Spleen (tissue), 11 donors: ENCODE results near the gene OR1F1. TPM values are rescaled to one million over a fixed set of nuclear protein-coding genes. Genes with fewer than 3 reads are reported as not detected.

Experiments
- DNase-seq: peaks from one replicate; pipeline ENCODE4 v3.0.0-alpha.2; 2020
- H3K27ac ChIP-seq, 8 donors: fragments of 200-600 bp; sonication (generic) in 7 of 8; 1 replicate in 4 of 8; 2 replicates in 4 of 8; pipeline versions ENCODE4 v1.5.0 to v1.8.0; 2016 to 2021; ENCODE audit warnings: inconsistent platforms in 4 of 8, mild to moderate bottlenecking in 4 of 8, moderate library complexity in 1 of 8
- H3K27me3 ChIP-seq, 7 donors: fragments of 200-600 bp; sonication (generic) in 6 of 7; replicated peaks in 1 of 7; 1 replicate in 4 of 7; 2 replicates in 3 of 7; pipeline versions ENCODE4 v1.5.0 to v1.8.0; 2016 to 2021; ENCODE audit warnings: inconsistent platforms in 3 of 7, mild to moderate bottlenecking in 1 of 7
- H3K36me3 ChIP-seq, 6 donors: fragments of 200-600 bp; sonication (generic) in 5 of 6; 1 replicate in 4 of 6; 2 replicates in 2 of 6; pipeline versions ENCODE4 v1.5.0 to v1.8.0; 2016 to 2021; ENCODE audit warnings: inconsistent platforms in 2 of 6
- H3K4me1 ChIP-seq, 6 donors: fragments of 200-600 bp; sonication (generic) in 5 of 6; 1 replicate in 3 of 6; 2 replicates in 3 of 6; pipeline versions ENCODE4 v1.5.0 to v1.8.0; 2016 to 2021; ENCODE audit warnings: inconsistent platforms in 3 of 6
- H3K4me3 ChIP-seq, 8 donors: fragments of 200-600 bp; sonication (generic) in 7 of 8; 1 replicate in 4 of 8; 2 replicates in 4 of 8; pipeline versions ENCODE4 v1.5.0 to v1.8.0; 2016 to 2021; ENCODE audit warnings: inconsistent platforms in 4 of 8, mild to moderate bottlenecking in 4 of 8, moderate library complexity in 2 of 8
- H3K9me3 ChIP-seq, 8 donors: fragments of 200-600 bp; sonication (generic) in 7 of 8; 1 replicate in 4 of 8; 2 replicates in 4 of 8; pipeline versions ENCODE4 v1.5.0 to v1.8.0; 2016 to 2021; ENCODE audit warnings: inconsistent platforms in 4 of 8
- CTCF ChIP-seq, 11 experiments: fragments of 200-600 bp in 7 of 11; fragments of 450-650 bp in 4 of 11; sonication (generic) in 4 of 11; IDR thresholded peaks in 8 of 11; conservative IDR thresholded peaks in 3 of 11; 1 replicate in 7 of 11; 2 replicates in 4 of 11; pipeline versions ENCODE4 v1.4.0 to v1.8.0; 2016 to 2021; ENCODE audit warnings: antibody characterized with exemption in 11 of 11, inconsistent platforms in 4 of 11, mild to moderate bottlenecking in 1 of 11
- POLR2A ChIP-seq, 3 donors: fragments of 450-650 bp; IDR thresholded peaks; one replicate each; pipeline ENCODE4 v1.5.1; 2017; ENCODE audit warnings: antibody characterized with exemption in 3 of 3, mild to moderate bottlenecking in 1 of 3
- POLR2AphosphoS5 ChIP-seq, 3 donors: sonication (generic); formaldehyde crosslinking; IDR thresholded peaks; one replicate each; pipeline ENCODE4 v1.5.1; 2017; ENCODE audit warnings: antibody characterized with exemption in 3 of 3
- WGBS, 5 donors: extraction: QIAGEN DNeasy Blood & Tissue Kit in 3 of 5; methylation state at CpG; one replicate each; pipeline versions ENCODE4 v1.1.5 to v1.1.7; 2013 to 2018; 5-methylcytosine and 5-hydroxymethylcytosine counted together
- intact Hi-C: fragments of 100-400 bp; cut with DNase I; formaldehyde crosslinking; loops from one replicate; pipeline ENCODE4 v1.15.0; 2023; ENCODE audit warnings: low total_unique reads
- polyA plus RNA-seq, 3 donors: library from polyadenylated mRNA; stranded (reverse); fragments of 200-250 nt; gene quantifications; one replicate each; pipeline ENCODE4 v1.2.1, GENCODE V29; 2013
- total RNA-seq, 7 donors: library from RNA; depleted of rRNA in 3 of 7; stranded (reverse); fragments of >200 nt in 3 of 7; fragmentation: NEBNext Ultra II Directional in 4 of 7; extraction: Animal tissue kit (Norgen Biotek cat#: 25700) in 4 of 7; gene quantifications; one replicate each; pipeline versions ENCODE4 v1.1.0 to v1.2.1, GENCODE V29; 2016 to 2021
- donor health status: healthy with polysubstance abuse.
- donor health status: DM: no; HTN: no; CAD: no; lungs with moderate emphysema.
- donor health status: DM: no; HTN: no; CAD: no.
- donor health status: Bipolar disorder and iron deficiency.
- donor health status: healthy.
- donor health status: DM: no; HTN: no; CAD: no.
- donor health status: DM: yes; HTN: yes; CAD: no.

OR1F1 gene
- total and polyA plus RNA-seq, 10 donors, result not detected

GRCh38 chr16:3246002-3246401, 58.0 kb downstream of the OR1F1 start:
- Histone ChIP-seq H3K27ac (no peak overlapping the region), H3K36me3 (peaks cover 0 to 97% (median 0%) of the 10 kb centered on the region in 6 donors), H3K27me3 (peaks cover 0 to 21% (median 0%) of the 10 kb centered on the region in 7 donors), H3K4me1 (peaks cover 0 to 12% (median 0%) of the 10 kb centered on the region in 6 donors), H3K9me3 (no peaks in the 10 kb centered on the region), H3K4me3 (no peak overlapping the region)
- intact Hi-C loops, result no loop called here
- TF ChIP-seq POLR2A (IDR thresholded peaks at IDR 0.05) (no peak), POLR2AphosphoS5 (IDR thresholded peaks at IDR 0.05) (no peak), CTCF (IDR thresholded peaks at IDR 0.05 in 8 of 11, conservative IDR thresholded peaks at IDR 0.05 in 3 of 11) (no peak)
- DNase-seq, result no peak
- WGBS, 5 donors, result 71 to 84% (median 76%) methylated on average over 7 of the region's 7 CpGs

GRCh38 chr16:3246876-3247275, 58.9 kb downstream of the OR1F1 start:
- no peak overlapping the region for H3K4me3 ChIP-seq
- peaks cover 0 to 97% (median 0%) of the 10 kb centered on the region in 6 donors for H3K36me3 ChIP-seq
- H3K9me3 ChIP-seq, result no peaks in the 10 kb centered on the region
- peaks cover 0 to 20% (median 0%) of the 10 kb centered on the region in 6 donors for H3K4me1 ChIP-seq
- H3K27ac ChIP-seq, result no peak overlapping the region
- 59 to 71% (median 67%) methylated on average over 8 to 10 of the region's 10 CpGs for WGBS, 5 donors
- H3K27me3 ChIP-seq, result peaks cover 0 to 21% (median 0%) of the 10 kb centered on the region in 7 donors
- TF ChIP-seq POLR2A (IDR thresholded peaks at IDR 0.05) (no peak), POLR2AphosphoS5 (IDR thresholded peaks at IDR 0.05) (peak in 1 of 3 donors; percentile 8)
- intact Hi-C loops, result no loop called here
- DNase-seq, result no peak

GRCh38 chr16:3248596-3248995, 60.6 kb downstream of the OR1F1 start:
- no peak for DNase-seq
- 83 to 94% (median 86%) methylated on average over 5 of the region's 5 CpGs for WGBS, 5 donors
- peaks cover 0 to 15% (median 0%) of the 10 kb centered on the region in 7 donors for H3K27me3 ChIP-seq
- H3K4me3 ChIP-seq, result no peak overlapping the region
- H3K27ac ChIP-seq, result no peak overlapping the region
- H3K4me1 ChIP-seq, result peaks cover 0 to 21% (median 0%) of the 10 kb centered on the region in 6 donors
- intact Hi-C loops, result no loop called here
- no peak for TF ChIP-seq POLR2AphosphoS5 (IDR thresholded peaks at IDR 0.05)
- no peak for TF ChIP-seq POLR2A (IDR thresholded peaks at IDR 0.05)
- TF ChIP-seq CTCF (IDR thresholded peaks at IDR 0.05 in 8 of 11, conservative IDR thresholded peaks at IDR 0.05 in 3 of 11), result no peak
- H3K9me3 ChIP-seq, result no peaks in the 10 kb centered on the region
- H3K36me3 ChIP-seq, result peaks cover 0 to 99% (median 0%) of the 10 kb centered on the region in 6 donors

- Histone ChIP-seq H3K4me3 (no peak overlapping the region), H3K27ac (no peak overlapping the region), H3K9me3 (no peaks in the 10 kb centered on the region), H3K27me3 (peaks cover 0 to 15% (median 0%) of the 10 kb centered on the region in 7 donors), H3K4me1 (peaks cover 0 to 24% (median 0%) of the 10 kb centered on the region in 6 donors), H3K36me3 (peaks cover 0 to 99% (median 0%) of the 10 kb centered on the region in 6 donors)
- 62 to 80% (median 67%) methylated on average over 1 of the region's 1 CpG for WGBS, 5 donors
- intact Hi-C loops, result no loop called here
- peak; percentile 17 for DNase-seq
- no peak for TF ChIP-seq CTCF (IDR thresholded peaks at IDR 0.05 in 8 of 11, conservative IDR thresholded peaks at IDR 0.05 in 3 of 11)
- no peak for TF ChIP-seq POLR2A (IDR thresholded peaks at IDR 0.05)
- no peak for TF ChIP-seq POLR2AphosphoS5 (IDR thresholded peaks at IDR 0.05)
These were observed 61.0 kb downstream of the OR1F1 start for GRCh38 chr16:3249020-3249419.
